CD14-positive monocyte (primary cell): ENCODE data around the gene APH1B. TPM values are rescaled to one million over a fixed set of nuclear protein-coding genes. Genes with fewer than 3 reads are reported as not detected.

Experiments used
- DNase-seq, 3 donors: peaks; one replicate each; pipeline ENCODE4 v3.0.0-alpha.2; 2011 to 2022
- H2AFZ ChIP-seq: 2 replicates; pipeline ENCODE4 v1.6.0; 2012; ENCODE audit warnings: mild to moderate bottlenecking, low read depth, low read length, inconsistent platforms; ENCODE audit not compliant: insufficient read depth, poor library complexity, severe bottlenecking
- H3K27ac ChIP-seq, 2 donors: 1 replicate in 1 of 2; 2 replicates in 1 of 2; pipeline ENCODE4 v1.5.1; 2012 to 2013; ENCODE audit warnings: low read length in 2 of 2, control low read depth in 1 of 2, inconsistent platforms in 1 of 2, low read depth in 1 of 2, mild to moderate bottlenecking in 1 of 2
- H3K27me3 ChIP-seq, 2 donors: one replicate each; pipeline versions ENCODE4 v1.6.0 to v1.6.1; 2011 to 2013; ENCODE audit warnings: low read length in 2 of 2; ENCODE audit not compliant: control insufficient read depth in 2 of 2, insufficient read depth in 2 of 2
- H3K36me3 ChIP-seq, 2 donors: replicated peaks in 1 of 2; 1 replicate in 1 of 2; 2 replicates in 1 of 2; pipeline versions ENCODE4 v1.5.1 to v1.6.1; 2012 to 2013; ENCODE audit warnings: low read length in 2 of 2, control low read depth in 1 of 2, inconsistent platforms in 1 of 2, mild to moderate bottlenecking in 1 of 2; ENCODE audit not compliant: insufficient read depth in 2 of 2, control insufficient read depth in 1 of 2
- H3K4me1 ChIP-seq, 2 donors: 1 replicate in 1 of 2; 2 replicates in 1 of 2; pipeline versions ENCODE4 v1.5.1 to v1.6.1; 2012 to 2013; ENCODE audit warnings: low read length in 2 of 2, control low read depth in 1 of 2, inconsistent platforms in 1 of 2, mild to moderate bottlenecking in 1 of 2, moderate library complexity in 1 of 2; ENCODE audit not compliant: insufficient read depth in 2 of 2, control insufficient read depth in 1 of 2
- H3K4me2 ChIP-seq: replicated peaks from 2 replicates; pipeline ENCODE3; 2012; ENCODE audit warnings: low read length, moderate library complexity, mild to moderate bottlenecking; ENCODE audit not compliant: poor library complexity, severe bottlenecking; ENCODE audit errors: extremely low read depth
- H3K4me3 ChIP-seq, 3 experiments: fragments of 200-600 bp in 1 of 3; sonication (generic) in 1 of 3; replicated peaks in 1 of 3; 1 replicate in 2 of 3; 2 replicates in 1 of 3; pipeline ENCODE4 v1.5.1; 2011 to 2013; ENCODE audit warnings: low read length in 3 of 3, mild to moderate bottlenecking in 3 of 3, control low read depth in 2 of 3, low read depth in 2 of 3, inconsistent platforms in 1 of 3, moderate library complexity in 1 of 3
- H3K79me2 ChIP-seq: 2 replicates; pipeline ENCODE4 v1.6.0; 2012; ENCODE audit warnings: mild to moderate bottlenecking, control low read depth, inconsistent platforms, low read length, moderate library complexity; ENCODE audit not compliant: insufficient read depth
- H3K9ac ChIP-seq: 2 replicates; pipeline ENCODE4 v1.6.0; 2017; ENCODE audit warnings: low read length, mild to moderate bottlenecking; ENCODE audit not compliant: insufficient read depth, poor library complexity, severe bottlenecking
- H3K9me3 ChIP-seq, 2 donors: replicated peaks in 1 of 2; 1 replicate in 1 of 2; 2 replicates in 1 of 2; pipeline versions ENCODE4 v1.5.1 to v1.6.1; 2012 to 2013; ENCODE audit warnings: low read length in 2 of 2, control low read depth in 1 of 2; ENCODE audit not compliant: control insufficient read depth in 1 of 2, insufficient read depth in 1 of 2
- H4K20me1 ChIP-seq: 2 replicates; pipeline ENCODE4 v1.6.0; 2012; ENCODE audit warnings: mild to moderate bottlenecking, low read length, control low read depth, moderate library complexity; ENCODE audit not compliant: insufficient read depth
- H3K27ac Mint-ChIP-seq, 7 donors: one replicate each; pipeline ENCODE4 v1.8.0; 2020; ENCODE audit warnings: mild to moderate bottlenecking in 7 of 7, mixed read lengths in 7 of 7, moderate library complexity in 6 of 7, inconsistent platforms in 2 of 7
- H3K27me3 Mint-ChIP-seq, 3 donors: one replicate each; pipeline ENCODE4 v1.8.0; 2021 to 2022; ENCODE audit warnings: low read depth in 3 of 3, mild to moderate bottlenecking in 3 of 3, mixed read lengths in 3 of 3, moderate library complexity in 3 of 3, inconsistent platforms in 1 of 3
- H3K36me3 Mint-ChIP-seq, 2 donors: one replicate each; pipeline ENCODE4 v1.8.0; 2020; ENCODE audit warnings: mixed read lengths in 2 of 2, inconsistent platforms in 1 of 2, mild to moderate bottlenecking in 1 of 2
- H3K4me1 Mint-ChIP-seq: one replicate; pipeline ENCODE4 v1.8.0; 2020; ENCODE audit warnings: mild to moderate bottlenecking, mixed read lengths
- H3K4me3 Mint-ChIP-seq, 2 donors: one replicate each; pipeline ENCODE4 v1.8.0; 2020; ENCODE audit warnings: mild to moderate bottlenecking in 2 of 2, mixed read lengths in 2 of 2, moderate library complexity in 1 of 2
- H3K9me3 Mint-ChIP-seq, 7 donors: one replicate each; pipeline ENCODE4 v1.8.0; 2020 to 2022; ENCODE audit warnings: mixed read lengths in 7 of 7, mild to moderate bottlenecking in 6 of 7, moderate library complexity in 6 of 7, inconsistent platforms in 2 of 7
- CTCF ChIP-seq: fragments of 200-600 bp; IDR thresholded peaks from one replicate; pipeline ENCODE4 v1.8.0; 2022; ENCODE audit warnings: antibody characterized with exemption, mild to moderate bottlenecking
- WGBS: methylation state at CpG from one replicate; pipeline ENCODE4 v1.1.5; 2013; ENCODE audit warnings: missing lambda C conversion rate; ENCODE audit not compliant: insufficient coverage; 5-methylcytosine and 5-hydroxymethylcytosine counted together
- intact Hi-C, 2 donors: fragments of 100-400 bp; cut with micrococcal nuclease; formaldehyde crosslinking; loops; one replicate each; pipeline versions ENCODE4 v1.15.0 to v1.15.1; 2023
- polyA plus RNA-seq, 3 donors: library from polyadenylated mRNA; depleted of rRNA in 1 of 3; unstranded in 2 of 3; stranded (reverse) in 1 of 3; fragments of 300-500 nt in 2 of 3; fragments of >200 nt in 1 of 3; fragmentation: Illumina TruSeq in 2 of 3; gene quantifications; 1 replicate in 2 of 3; 2 replicates in 1 of 3; pipeline ENCODE4 v1.2.3, GENCODE V29; 2012 to 2021

Gene APH1B
- polyA plus RNA-seq, 3 donors = 13.6 to 57.1 (median 54.8) TPM

- Mint-ChIP-seq H3K9me3 (no peaks in the 10 kb centered on the region), H3K27me3 (peaks cover 0 to 2% (median 0%) of the 10 kb centered on the region in 3 donors), H3K36me3 (no peaks in the 10 kb centered on the region), H3K4me3 (no peak overlapping the region), H3K4me1 (peaks cover 8% of the 10 kb centered on the region), H3K27ac (no peak overlapping the region)
- intact Hi-C loops = no loop called here
- Histone ChIP-seq H3K27me3 (no peaks in the 10 kb centered on the region), H3K9ac (no peak overlapping the region), H2AFZ (no peak overlapping the region), H3K36me3 (no peaks in the 10 kb centered on the region), H3K4me1 (peaks cover 8 to 9% of the 10 kb centered on the region in 2 donors), H3K4me2 (no peak overlapping the region), H3K79me2 (no peaks in the 10 kb centered on the region), H3K27ac (no peak overlapping the region), H4K20me1 (no peaks in the 10 kb centered on the region), H3K9me3 (no peaks in the 10 kb centered on the region), H3K4me3 (no peak overlapping the region)
- no peak for TF ChIP-seq CTCF
- no peak for DNase-seq
- 95% methylated on average over 2 of the region's 6 CpGs for WGBS
Observed at GRCh38 chr15:63349156-63349555, 71.8 kb downstream of the APH1B start.

- TF ChIP-seq CTCF = no peak
- H3K79me2 ChIP-seq = no peaks in the 10 kb centered on the region
- H3K4me1 Mint-ChIP-seq = peaks cover 8% of the 10 kb centered on the region
- H3K4me2 ChIP-seq = no peak overlapping the region
- H3K4me3 Mint-ChIP-seq = no peak overlapping the region
- no peaks in the 10 kb centered on the region for H3K9me3 ChIP-seq
- no peak overlapping the region for H3K4me3 ChIP-seq
- H3K9me3 Mint-ChIP-seq = no peaks in the 10 kb centered on the region
- H3K27ac Mint-ChIP-seq = no peak overlapping the region
- intact Hi-C loops = no loop called here
- H3K27me3 ChIP-seq = no peaks in the 10 kb centered on the region
- H3K4me1 ChIP-seq = peaks cover 8 to 9% of the 10 kb centered on the region in 2 donors
- H3K36me3 ChIP-seq = no peaks in the 10 kb centered on the region
- H3K36me3 Mint-ChIP-seq = no peaks in the 10 kb centered on the region
- no peak overlapping the region for H3K27ac ChIP-seq
- DNase-seq = no peak
- peaks cover 0 to 2% (median 0%) of the 10 kb centered on the region in 3 donors for H3K27me3 Mint-ChIP-seq
- H2AFZ ChIP-seq = no peak overlapping the region
- WGBS = 100% methylated on average over 3 of the region's 5 CpGs
- no peaks in the 10 kb centered on the region for H4K20me1 ChIP-seq
- H3K9ac ChIP-seq = no peak overlapping the region
Observed at GRCh38 chr15:63349621-63350020, 72.2 kb downstream of the APH1B start.
